ENCODE measurements around the gene THY1. TPM values are rescaled to one million over a fixed set of nuclear protein-coding genes. Genes with fewer than 3 reads are reported as not detected.

Gene THY1
- total RNA-seq, 1 donor from 2014 or later = 121 TPM

DNA sequence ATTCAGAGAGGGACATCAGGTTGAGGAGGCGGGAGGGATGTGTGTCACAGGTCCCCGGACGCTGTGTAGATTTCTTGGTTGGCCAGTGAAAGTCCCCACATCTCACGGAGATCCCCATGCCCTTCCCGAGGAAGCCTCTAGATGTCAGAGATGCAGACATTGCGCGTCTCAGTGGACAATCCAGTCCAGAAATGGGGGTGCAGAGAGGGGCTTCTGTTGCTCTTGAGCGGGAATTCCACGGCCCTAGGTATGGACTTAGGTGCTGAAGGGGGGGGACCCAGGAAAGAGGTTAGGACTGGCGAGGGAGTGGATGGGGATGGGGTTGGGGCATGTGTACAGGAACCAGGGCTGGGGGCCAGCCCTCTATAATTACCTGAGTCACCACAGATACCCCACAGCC lies 7.0 kb downstream of the THY1 start:
- Mint-ChIP-seq H3K27me3 (ENCODE audit: low read depth) (peaks cover 1% of the 10 kb centered on the region), H3K4me3 (no peak overlapping the region), H3K4me1 (peaks cover 19% of the 10 kb centered on the region), H3K27ac (no peak overlapping the region), H3K9me3 (peaks cover 12% of the 10 kb centered on the region), H3K36me3 (peaks cover 17% of the 10 kb centered on the region)
- DNase-seq (ENCODE audit: low spot score in 2 of 2, unreplicated experiment in 2 of 2) = no peak
- no peak for TF ChIP-seq CTCF (IDR thresholded peaks at IDR 0.05; ENCODE audit: unreplicated experiment)

DNA sequence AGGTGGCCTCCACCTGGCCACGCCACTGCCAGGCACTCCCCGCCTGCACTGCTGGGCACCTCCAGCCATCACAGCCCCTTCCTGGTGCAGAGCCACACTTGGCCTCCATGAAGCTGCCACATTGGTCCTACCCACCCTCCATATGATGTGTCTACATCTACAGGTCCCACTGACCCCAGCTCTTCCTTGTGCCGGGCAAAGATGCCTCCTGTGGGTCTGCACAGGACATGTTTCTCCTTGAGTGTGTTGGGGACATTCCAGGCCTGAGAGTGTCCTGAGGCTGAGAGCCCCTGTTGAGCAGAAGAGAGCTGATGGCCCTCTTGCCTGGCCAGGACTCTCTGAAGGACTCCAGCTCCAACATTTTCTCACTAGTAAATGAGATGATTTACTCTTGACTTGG lies 7.5 kb downstream of the THY1 start:
- Mint-ChIP-seq H3K4me1 (peaks cover 18% of the 10 kb centered on the region), H3K27ac (no peak overlapping the region)
- DNase-seq (ENCODE audit: low spot score in 2 of 2, unreplicated experiment in 2 of 2) = no peak

DNA sequence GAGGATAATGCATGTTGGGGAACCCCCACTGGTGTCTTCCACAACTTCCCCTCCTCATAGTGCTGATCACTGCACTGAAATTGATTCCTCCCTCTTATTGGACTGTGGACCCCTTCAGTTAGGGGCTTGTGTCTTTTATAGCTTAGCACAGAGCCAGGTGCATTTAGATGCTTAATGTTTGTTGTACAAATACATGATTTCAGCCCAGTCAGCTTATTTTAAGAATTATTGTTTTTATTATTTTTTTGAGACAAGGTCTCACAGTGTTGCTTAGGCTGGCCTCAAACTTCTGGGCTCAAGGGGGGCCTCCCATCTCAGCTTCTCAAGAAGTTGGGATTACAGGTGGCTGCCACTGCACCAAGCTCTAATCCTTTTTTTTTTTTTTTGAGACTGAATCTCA lies 8.2 kb downstream of the THY1 start:
- H3K9me3 Mint-ChIP-seq = peaks cover 12% of the 10 kb centered on the region
- no peak for TF ChIP-seq CTCF (IDR thresholded peaks at IDR 0.05; ENCODE audit: unreplicated experiment)
- no peak overlapping the region for H3K27ac Mint-ChIP-seq
- peaks cover 13% of the 10 kb centered on the region for H3K36me3 Mint-ChIP-seq
- DNase-seq (ENCODE audit: low spot score in 2 of 2, unreplicated experiment in 2 of 2) = no peak
- H3K27me3 Mint-ChIP-seq (ENCODE audit: low read depth) = no peaks in the 10 kb centered on the region
- no peak overlapping the region for H3K4me3 Mint-ChIP-seq
- H3K4me1 Mint-ChIP-seq = peaks cover 14% of the 10 kb centered on the region

More for the DNA sequence above, 7.5 kb downstream of the THY1 start:
- H3K4me3 Mint-ChIP-seq = no peak overlapping the region
- TF ChIP-seq CTCF (IDR thresholded peaks at IDR 0.05; ENCODE audit: unreplicated experiment) = no peak
- H3K9me3 Mint-ChIP-seq = peaks cover 12% of the 10 kb centered on the region
- H3K27me3 Mint-ChIP-seq (ENCODE audit: low read depth) = peaks cover 1% of the 10 kb centered on the region
- peaks cover 17% of the 10 kb centered on the region for H3K36me3 Mint-ChIP-seq

- peaks cover 14% of the 10 kb centered on the region for H3K4me1 Mint-ChIP-seq
- peaks cover 12% of the 10 kb centered on the region for H3K9me3 Mint-ChIP-seq
- H3K4me3 Mint-ChIP-seq = no peak overlapping the region
Observed at GRCh38 chr11:119414321-119414720, 8.7 kb downstream of the THY1 start.

GRCh38 chr11:119412072-119412471 lies 10.9 kb downstream of the THY1 start:
- H3K4me1 Mint-ChIP-seq = peaks cover 5% of the 10 kb centered on the region
- no peak overlapping the region for H3K4me3 Mint-ChIP-seq
- no peak overlapping the region for H3K27ac Mint-ChIP-seq
- no peak for DNase-seq (ENCODE audit: low spot score in 2 of 2, unreplicated experiment in 2 of 2)
- H3K9me3 Mint-ChIP-seq = peaks cover 12% of the 10 kb centered on the region
- H3K36me3 Mint-ChIP-seq = no peaks in the 10 kb centered on the region
- no peak for TF ChIP-seq CTCF (IDR thresholded peaks at IDR 0.05; ENCODE audit: unreplicated experiment)
- no peaks in the 10 kb centered on the region for H3K27me3 Mint-ChIP-seq (ENCODE audit: low read depth)

More at GRCh38 chr11:119414321-119414720, 8.7 kb downstream of the THY1 start:
- TF ChIP-seq CTCF (IDR thresholded peaks at IDR 0.05; ENCODE audit: unreplicated experiment) = no peak
- Mint-ChIP-seq H3K27ac (no peak overlapping the region), H3K36me3 (peaks cover 10% of the 10 kb centered on the region), H3K27me3 (ENCODE audit: low read depth) (no peaks in the 10 kb centered on the region)
- DNase-seq (ENCODE audit: low spot score in 2 of 2, unreplicated experiment in 2 of 2) = no peak

DNA sequence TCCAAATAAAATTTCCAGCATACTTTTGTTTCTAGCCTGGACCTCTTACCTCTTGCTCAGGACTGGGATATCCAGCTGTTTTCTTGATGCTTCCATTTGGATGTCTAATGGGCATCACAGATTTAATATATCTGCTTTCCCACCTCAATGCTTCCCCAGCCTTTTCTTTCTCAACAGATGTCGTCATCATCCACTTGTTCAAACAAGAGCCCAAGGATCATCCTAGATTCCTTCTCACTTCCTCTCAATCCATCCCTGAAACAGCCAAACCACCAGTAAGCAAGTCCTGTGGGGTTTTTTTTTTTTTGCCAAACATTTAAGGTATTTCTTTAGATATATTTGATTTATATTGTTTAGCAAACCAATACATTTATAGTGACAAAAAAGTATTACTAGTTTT lies 12.5 kb downstream of the THY1 start:
- no peaks in the 10 kb centered on the region for H3K27me3 Mint-ChIP-seq (ENCODE audit: low read depth)
- no peak for DNase-seq (ENCODE audit: low spot score in 2 of 2, unreplicated experiment in 2 of 2)
- H3K4me3 Mint-ChIP-seq = no peak overlapping the region
- peaks cover 12% of the 10 kb centered on the region for H3K9me3 Mint-ChIP-seq
- H3K36me3 Mint-ChIP-seq = no peaks in the 10 kb centered on the region
- peaks cover 4% of the 10 kb centered on the region for H3K4me1 Mint-ChIP-seq
- TF ChIP-seq CTCF (IDR thresholded peaks at IDR 0.05; ENCODE audit: unreplicated experiment) = no peak
- no peak overlapping the region for H3K27ac Mint-ChIP-seq

All from mesothelial cell of epicardium (in vitro differentiated cells).